ENCODE data around the gene INTS12.
A peak's percentile ranks its signal among the peaks of the same experiment; 100 is the strongest.

Gene INTS12

GRCh38 chr4:105715692-105716278, 7.3 kb upstream of the INTS12 start:
- Histone ChIP-seq H3K4me3 (ENCODE audit: severe bottlenecking) (no peak overlapping the region), H3K4me1 (ENCODE audit: insufficient read depth, poor library complexity, severe bottlenecking) (peaks cover 41% of the 10 kb centered on the region), H3K27ac (ENCODE audit: poor library complexity, severe bottlenecking) (no peak overlapping the region), H3K36me3 (ENCODE audit: low read depth) (peaks cover 31% of the 10 kb centered on the region), H3K9me3 (ENCODE audit: severe bottlenecking) (no peaks in the 10 kb centered on the region), H3K27me3 (ENCODE audit: insufficient read depth, poor library complexity, severe bottlenecking) (no peaks in the 10 kb centered on the region)
- ATAC-seq (ENCODE audit: low read depth) (no peak), DNase-seq (ENCODE audit: low spot score) (no peak)
- TF ChIP-seq, protein P1, sequence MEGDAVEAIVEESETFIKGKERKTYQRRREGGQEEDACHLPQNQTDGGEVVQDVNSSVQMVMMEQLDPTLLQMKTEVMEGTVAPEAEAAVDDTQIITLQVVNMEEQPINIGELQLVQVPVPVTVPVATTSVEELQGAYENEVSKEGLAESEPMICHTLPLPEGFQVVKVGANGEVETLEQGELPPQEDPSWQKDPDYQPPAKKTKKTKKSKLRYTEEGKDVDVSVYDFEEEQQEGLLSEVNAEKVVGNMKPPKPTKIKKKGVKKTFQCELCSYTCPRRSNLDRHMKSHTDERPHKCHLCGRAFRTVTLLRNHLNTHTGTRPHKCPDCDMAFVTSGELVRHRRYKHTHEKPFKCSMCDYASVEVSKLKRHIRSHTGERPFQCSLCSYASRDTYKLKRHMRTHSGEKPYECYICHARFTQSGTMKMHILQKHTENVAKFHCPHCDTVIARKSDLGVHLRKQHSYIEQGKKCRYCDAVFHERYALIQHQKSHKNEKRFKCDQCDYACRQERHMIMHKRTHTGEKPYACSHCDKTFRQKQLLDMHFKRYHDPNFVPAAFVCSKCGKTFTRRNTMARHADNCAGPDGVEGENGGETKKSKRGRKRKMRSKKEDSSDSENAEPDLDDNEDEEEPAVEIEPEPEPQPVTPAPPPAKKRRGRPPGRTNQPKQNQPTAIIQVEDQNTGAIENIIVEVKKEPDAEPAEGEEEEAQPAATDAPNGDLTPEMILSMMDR (IDR thresholded peaks at IDR 0.05; ENCODE audit: poor library complexity, severe bottlenecking): peak; percentile 84

DNA sequence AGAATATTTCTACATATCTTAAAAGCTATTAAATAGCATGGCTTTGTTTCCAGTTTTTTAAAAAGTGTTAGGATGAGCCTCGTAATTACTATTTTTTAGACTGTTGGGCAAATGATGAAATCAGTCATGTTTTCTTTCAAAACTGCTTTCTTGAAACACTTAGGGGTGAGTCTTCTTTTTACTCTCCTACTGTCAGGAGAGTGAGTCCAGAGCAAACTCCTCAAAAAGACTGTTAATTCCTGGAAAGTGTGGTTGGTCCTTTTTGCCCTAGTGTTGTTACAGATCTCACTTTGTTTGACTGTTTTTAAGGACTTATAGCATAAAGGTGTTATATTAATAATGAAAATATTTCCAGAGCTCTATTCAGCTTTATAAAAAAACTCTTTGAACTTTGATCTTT, 6.4 kb upstream of the INTS12 start:
- TF ChIP-seq, protein P1 (IDR thresholded peaks at IDR 0.05; ENCODE audit: poor library complexity, severe bottlenecking): no peak
- H3K4me3 ChIP-seq (ENCODE audit: severe bottlenecking): no peak overlapping the region
- H3K4me1 ChIP-seq (ENCODE audit: insufficient read depth, poor library complexity, severe bottlenecking): peaks cover 45% of the 10 kb centered on the region
- H3K9me3 ChIP-seq (ENCODE audit: severe bottlenecking): no peaks in the 10 kb centered on the region
- ATAC-seq (ENCODE audit: low read depth): no peak
- H3K36me3 ChIP-seq (ENCODE audit: low read depth): peaks cover 22% of the 10 kb centered on the region
- H3K27me3 ChIP-seq (ENCODE audit: insufficient read depth, poor library complexity, severe bottlenecking): no peaks in the 10 kb centered on the region
- DNase-seq (ENCODE audit: low spot score): no peak
- no peak overlapping the region for H3K27ac ChIP-seq (ENCODE audit: poor library complexity, severe bottlenecking)

- ATAC-seq (ENCODE audit: low read depth) (peak; percentile 52; the same call in 2 of the 3 replicates), DNase-seq (ENCODE audit: low spot score) (no peak)
- Histone ChIP-seq H3K27me3 (ENCODE audit: insufficient read depth, poor library complexity, severe bottlenecking) (no peaks in the 10 kb centered on the region), H3K9me3 (ENCODE audit: severe bottlenecking) (no peaks in the 10 kb centered on the region), H3K27ac (ENCODE audit: poor library complexity, severe bottlenecking) (peak overlapping the region; percentile 46), H3K36me3 (ENCODE audit: low read depth) (peaks cover 15% of the 10 kb centered on the region), H3K4me1 (ENCODE audit: insufficient read depth, poor library complexity, severe bottlenecking) (peaks cover 45% of the 10 kb centered on the region), H3K4me3 (ENCODE audit: severe bottlenecking) (no peak overlapping the region)
- TF ChIP-seq, protein P1 (IDR thresholded peaks at IDR 0.05; ENCODE audit: poor library complexity, severe bottlenecking): no peak
Observed at GRCh38 chr4:105714071-105714521, 5.6 kb upstream of the INTS12 start.

GRCh38 chr4:105712766-105713165, 4.3 kb upstream of the INTS12 start:
- Histone ChIP-seq H3K27ac (ENCODE audit: poor library complexity, severe bottlenecking) (peak overlapping the region; percentile 46), H3K4me1 (ENCODE audit: insufficient read depth, poor library complexity, severe bottlenecking) (peaks cover 45% of the 10 kb centered on the region), H3K36me3 (ENCODE audit: low read depth) (peaks cover 4% of the 10 kb centered on the region), H3K27me3 (ENCODE audit: insufficient read depth, poor library complexity, severe bottlenecking) (no peaks in the 10 kb centered on the region), H3K4me3 (ENCODE audit: severe bottlenecking) (no peak overlapping the region), H3K9me3 (ENCODE audit: severe bottlenecking) (no peaks in the 10 kb centered on the region)
- DNase-seq (ENCODE audit: low spot score) (no peak), ATAC-seq (ENCODE audit: low read depth) (no peak)
- TF ChIP-seq, protein P1 (IDR thresholded peaks at IDR 0.05; ENCODE audit: poor library complexity, severe bottlenecking): no peak

DNA sequence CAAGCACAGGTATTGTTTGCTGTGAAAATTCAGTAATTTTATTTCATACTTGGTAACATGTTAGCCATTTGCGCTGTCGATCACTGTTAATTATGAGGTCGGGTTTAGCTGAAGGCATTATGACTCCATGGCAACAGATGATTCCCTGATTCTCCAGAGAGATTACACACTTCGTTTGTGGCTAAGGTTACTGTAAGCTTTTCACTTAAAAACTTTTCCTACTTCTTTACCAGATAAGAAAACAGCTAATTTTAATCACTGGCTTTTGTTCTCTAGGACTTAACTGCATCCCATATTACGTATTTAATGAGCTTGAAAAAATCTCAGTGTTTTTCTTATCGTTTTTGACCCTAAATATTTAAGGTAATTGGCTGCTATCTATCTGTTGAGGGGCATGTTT, 2.2 kb upstream of the INTS12 start:
- Histone ChIP-seq H3K4me1 (ENCODE audit: insufficient read depth, poor library complexity, severe bottlenecking) (peaks cover 46% of the 10 kb centered on the region), H3K36me3 (ENCODE audit: low read depth) (no peaks in the 10 kb centered on the region; the same call in 1 of the 2 replicates), H3K9me3 (ENCODE audit: severe bottlenecking) (no peaks in the 10 kb centered on the region), H3K27me3 (ENCODE audit: insufficient read depth, poor library complexity, severe bottlenecking) (no peaks in the 10 kb centered on the region), H3K4me3 (ENCODE audit: severe bottlenecking) (no peak overlapping the region), H3K27ac (ENCODE audit: poor library complexity, severe bottlenecking) (no peak overlapping the region)
- ATAC-seq (ENCODE audit: low read depth) (no peak), DNase-seq (ENCODE audit: low spot score) (no peak)
- TF ChIP-seq, protein P1 (IDR thresholded peaks at IDR 0.05; ENCODE audit: poor library complexity, severe bottlenecking): no peak
